ENCODE results near the gene TMED7. TPM values are rescaled to one million over a fixed set of nuclear protein-coding genes. Genes with fewer than 3 reads are reported as not detected.
"Not testable (repeated sequence)": the region's sequence is repeated elsewhere in the genome, so short reads cannot be mapped to it uniquely, and the experiment has no call there.

The TMED7 gene
- total RNA-seq, 2 experiments from 2014 or later = 39.2 to 45.7 TPM

- peaks cover 52% of the 10 kb centered on the region for H3K27me3 Mint-ChIP-seq
- H3K36me3 Mint-ChIP-seq (ENCODE audit: low read depth); H3K4me3 Mint-ChIP-seq; H3K27ac Mint-ChIP-seq; DNase-seq; POLR2A ChIA-PET; H3K4me1 Mint-ChIP-seq; H3K9me3 Mint-ChIP-seq: not testable (repeated sequence)
- CTCF ChIA-PET = interaction anchor here (1.3 kb wide), 1 partner anchor 11 kb away, joined by 4 read pairs; no protein-coding TSS in a partner anchor
Observed at GRCh38 chr5:115645386-115645785, 19.6 kb upstream of the TMED7 start.

- peaks cover 53% of the 10 kb centered on the region for H3K27me3 Mint-ChIP-seq
- no peak overlapping the region for H3K27ac Mint-ChIP-seq
- H3K9me3 Mint-ChIP-seq = no peaks in the 10 kb centered on the region
- no peaks in the 10 kb centered on the region for H3K36me3 Mint-ChIP-seq (ENCODE audit: low read depth)
- no peak for DNase-seq
- H3K4me1 Mint-ChIP-seq = no peaks in the 10 kb centered on the region
- H3K4me3 Mint-ChIP-seq = no peak overlapping the region
- ChIA-PET POLR2A (no interaction called here), CTCF (interaction anchor here (0.6 to 1.3 kb wide), 2 partner anchors 10 to 180 kb away, joined by 3 to 4 read pairs; no protein-coding TSS in a partner anchor)
Observed at GRCh38 chr5:115644046-115644445, 18.2 kb upstream of the TMED7 start.

- ChIA-PET CTCF (no interaction called here), POLR2A (no interaction called here)
- H3K9me3 Mint-ChIP-seq = no peaks in the 10 kb centered on the region
- peaks cover 63% of the 10 kb centered on the region for H3K27me3 Mint-ChIP-seq
- H3K4me1 Mint-ChIP-seq = peaks cover 11% of the 10 kb centered on the region
- DNase-seq = no peak
- no peak overlapping the region for H3K27ac Mint-ChIP-seq
- H3K36me3 Mint-ChIP-seq (ENCODE audit: low read depth) = no peaks in the 10 kb centered on the region
- H3K4me3 Mint-ChIP-seq = no peak overlapping the region
Observed at GRCh38 chr5:115641948-115642347, 16.1 kb upstream of the TMED7 start.

GRCh38 chr5:115640274-115640673 lies 14.4 kb upstream of the TMED7 start:
- H3K9me3 Mint-ChIP-seq = no peaks in the 10 kb centered on the region
- H3K36me3 Mint-ChIP-seq (ENCODE audit: low read depth) = no peaks in the 10 kb centered on the region
- H3K27ac Mint-ChIP-seq = no peak overlapping the region
- H3K4me3 Mint-ChIP-seq = no peak overlapping the region
- ChIA-PET POLR2A (no interaction called here), CTCF (no interaction called here)
- DNase-seq = no peak
- H3K4me1 Mint-ChIP-seq = peaks cover 20% of the 10 kb centered on the region
- peaks cover 68% of the 10 kb centered on the region for H3K27me3 Mint-ChIP-seq

- ChIA-PET CTCF (no interaction called here), POLR2A (no interaction called here)
- Mint-ChIP-seq H3K27me3 (peaks cover 61% of the 10 kb centered on the region), H3K9me3 (no peaks in the 10 kb centered on the region), H3K36me3 (ENCODE audit: low read depth) (no peaks in the 10 kb centered on the region), H3K27ac (no peak overlapping the region), H3K4me3 (no peak overlapping the region), H3K4me1 (peaks cover 26% of the 10 kb centered on the region)
- DNase-seq = no peak
Observed at GRCh38 chr5:115639377-115639776, 13.5 kb upstream of the TMED7 start.

- Mint-ChIP-seq H3K27me3 (peaks cover 57% of the 10 kb centered on the region), H3K36me3 (ENCODE audit: low read depth) (no peaks in the 10 kb centered on the region), H3K4me1 (peaks cover 39% of the 10 kb centered on the region), H3K4me3 (no peak overlapping the region), H3K27ac (no peak overlapping the region), H3K9me3 (no peaks in the 10 kb centered on the region)
- DNase-seq = no peak
- ChIA-PET POLR2A (no interaction called here), CTCF (no interaction called here)
Observed at GRCh38 chr5:115637507-115637906, 11.7 kb upstream of the TMED7 start.

- no peak for DNase-seq
- no peaks in the 10 kb centered on the region for H3K36me3 Mint-ChIP-seq (ENCODE audit: low read depth)
- ChIA-PET POLR2A (no interaction called here), CTCF (interaction anchor here (0.7 to 3.1 kb wide), 4 partner anchors 9 to 205 kb away, joined by 3 to 13 read pairs (median 5); partner anchors contain the start of genes AP3S1, ATG12 and TMED7)
- H3K27me3 Mint-ChIP-seq = peaks cover 54% of the 10 kb centered on the region
- H3K4me1 Mint-ChIP-seq = peaks cover 40% of the 10 kb centered on the region
- no peak overlapping the region for H3K27ac Mint-ChIP-seq
- H3K4me3 Mint-ChIP-seq = no peak overlapping the region
- H3K9me3 Mint-ChIP-seq = no peaks in the 10 kb centered on the region
Observed at GRCh38 chr5:115636008-115636407, 10.2 kb upstream of the TMED7 start.

- Mint-ChIP-seq H3K36me3 (ENCODE audit: low read depth) (no peaks in the 10 kb centered on the region), H3K27ac (peak overlapping the region; percentile 41), H3K4me3 (peak overlapping the region; percentile 69), H3K27me3 (peaks cover 53% of the 10 kb centered on the region), H3K9me3 (no peaks in the 10 kb centered on the region), H3K4me1 (peaks cover 40% of the 10 kb centered on the region)
- POLR2A ChIA-PET = no interaction called here
- DNase-seq = peak; percentile 86
- CTCF ChIA-PET = interaction anchor here (1.0 to 3.1 kb wide), 4 partner anchors 10 to 207 kb away, joined by 4 to 13 read pairs (median 5); partner anchors contain the start of genes AP3S1, ATG12 and TMED7
Observed at GRCh38 chr5:115634343-115635132, 8.7 kb upstream of the TMED7 start.

GRCh38 chr5:115629903-115630302 lies 4.1 kb upstream of the TMED7 start:
- Mint-ChIP-seq H3K27me3 (peaks cover 18% of the 10 kb centered on the region), H3K27ac (no peak overlapping the region), H3K4me3 (no peak overlapping the region), H3K9me3 (no peaks in the 10 kb centered on the region), H3K36me3 (ENCODE audit: low read depth) (no peaks in the 10 kb centered on the region), H3K4me1 (peaks cover 28% of the 10 kb centered on the region)
- POLR2A ChIA-PET = no interaction called here
- CTCF ChIA-PET = no interaction called here
- DNase-seq = no peak

GRCh38 chr5:115627295-115627865 lies 1.5 kb upstream of the TMED7 start:
- Mint-ChIP-seq H3K4me1 (peaks cover 19% of the 10 kb centered on the region), H3K4me3 (no peak overlapping the region), H3K9me3 (no peaks in the 10 kb centered on the region)

GRCh38 chr5:115626445-115626823 lies 598 bp upstream of the TMED7 start:
- Mint-ChIP-seq H3K9me3 (no peaks in the 10 kb centered on the region), H3K4me1 (peaks cover 24% of the 10 kb centered on the region), H3K27ac (no peak overlapping the region), H3K36me3 (ENCODE audit: low read depth) (peaks cover 7% of the 10 kb centered on the region), H3K4me3 (no peak overlapping the region), H3K27me3 (peaks cover 5% of the 10 kb centered on the region)
- ChIA-PET CTCF (interaction anchor here (0.6 kb wide), 1 partner anchor 1938 kb away, joined by 4 read pairs; no protein-coding TSS in a partner anchor), POLR2A (no interaction called here)
- no peak for DNase-seq

More at GRCh38 chr5:115627295-115627865, 1.5 kb upstream of the TMED7 start:
- ChIA-PET POLR2A (no interaction called here), CTCF (interaction anchor here (0.6 to 0.7 kb wide), 2 partner anchors 232 to 1939 kb away, joined by 4 read pairs; no protein-coding TSS in a partner anchor)
- Mint-ChIP-seq H3K27me3 (peaks cover 10% of the 10 kb centered on the region), H3K36me3 (ENCODE audit: low read depth) (peaks cover 3% of the 10 kb centered on the region), H3K27ac (no peak overlapping the region)
- DNase-seq = no peak

GRCh38 chr5:115624994-115625393 lies 842 bp downstream of the TMED7 start:
- Mint-ChIP-seq H3K4me3 (no peak overlapping the region), H3K36me3 (ENCODE audit: low read depth) (peaks cover 13% of the 10 kb centered on the region), H3K27me3 (peaks cover 3% of the 10 kb centered on the region), H3K27ac (no peak overlapping the region), H3K9me3 (no peaks in the 10 kb centered on the region), H3K4me1 (peaks cover 28% of the 10 kb centered on the region)
- no peak for DNase-seq
- ChIA-PET POLR2A (no interaction called here), CTCF (interaction anchor here (0.7 to 3.2 kb wide), 3 partner anchors 9 to 215 kb away, joined by 3 to 13 read pairs (median 13); no protein-coding TSS in a partner anchor)

GRCh38 chr5:115623658-115624057 lies 2.2 kb downstream of the TMED7 start:
- no peak overlapping the region for H3K27ac Mint-ChIP-seq
- CTCF ChIA-PET = interaction anchor here (1.0 to 3.2 kb wide), 4 partner anchors 10 to 219 kb away, joined by 3 to 13 read pairs (median 4); no protein-coding TSS in a partner anchor

More at GRCh38 chr5:115623658-115624057, 2.2 kb downstream of the TMED7 start:
- POLR2A ChIA-PET = no interaction called here
- Mint-ChIP-seq H3K4me1 (peaks cover 30% of the 10 kb centered on the region), H3K27me3 (no peaks in the 10 kb centered on the region), H3K9me3 (no peaks in the 10 kb centered on the region), H3K36me3 (ENCODE audit: low read depth) (peaks cover 23% of the 10 kb centered on the region), H3K4me3 (no peak overlapping the region)
- DNase-seq = no peak

Data from activated CD4-positive, alpha-beta T cell treated with anti-CD3 and anti-CD28 coated beads, Interleukin-2, amount 10 ng/mL, durations not matched to agents 7 days and 5 days (primary cell).